Measurements from ENCODE around the gene GLMN. TPM values are rescaled to one million over a fixed set of nuclear protein-coding genes. Genes with fewer than 3 reads are reported as not detected.

GLMN gene
- total RNA-seq, result 10 to 100 TPM; 19.8 to 25.9 (median 19.9) TPM
- total RNA-seq (2013), result 28.8 TPM

GRCh38 chr1:92298573-92299476 lies at the start of gene GLMN, which contains the start of gene RPAP2:
GLMN (minus strand) TSS chr1:92298987; CDS start chr1:92297999, 988 bp downstream.
RPAP2 (plus strand) TSS chr1:92299059; CDS start chr1:92299074, 15 bp downstream.
- peak within 1 kb of the TSS; percentile 83 for H3K4me3 ChIP-seq (ENCODE audit: low read length)
- Mint-ChIP-seq H3K4me3 (peak within 1 kb of the TSS; percentile 96), H3K27ac (peak within 1 kb of the TSS; percentile 95 to 99), H3K9me3 (no peaks in the 10 kb centered on the region), H3K4me1 (peaks cover 31 to 37% of the 10 kb centered on the region in 2 donors), H3K27me3 (ENCODE audit: low read depth in 2 of 2) (no peaks in the 10 kb centered on the region), H3K36me3 (peaks cover 13% of the 10 kb centered on the region)
- H3K27ac ChIP-seq (ENCODE audit: low read length), result peak within 1 kb of the TSS; percentile 91
- peaks cover 29% of the 10 kb centered on the region for H3K36me3 ChIP-seq (ENCODE audit: control insufficient read depth, insufficient read depth, low read length)
- under 1% methylated on average over 76 of the region's 76 CpGs for WGBS (ENCODE audit: insufficient coverage)
- DNase-seq, result peak; percentile 77 to 88
- intact Hi-C loops (cut with micrococcal nuclease), result loop anchor here (2.0 to 10.0 kb wide), 4 partner anchors 18 to 1014 kb away; partner anchors contain the start of gene GFI1
- no peaks in the 10 kb centered on the region for H3K9me3 ChIP-seq (ENCODE audit: control insufficient read depth, insufficient read depth, low read length)
- no peaks in the 10 kb centered on the region for H3K27me3 ChIP-seq (ENCODE audit: control insufficient read depth, insufficient read depth, low read length)
- ATAC-seq, result peak; percentile 94 to 98 (median 96)
- TF ChIP-seq CTCF (IDR thresholded peaks at IDR 0.05), result no peak
- peaks cover 9% of the 10 kb centered on the region for H3K4me1 ChIP-seq (ENCODE audit: control insufficient read depth, insufficient read depth, low read length)

GRCh38 chr1:92346866-92347640 lies 48.3 kb upstream of the GLMN start:
- no peaks in the 10 kb centered on the region for H3K4me1 ChIP-seq (ENCODE audit: control insufficient read depth, insufficient read depth, low read length)
- no peak overlapping the region for H3K4me3 ChIP-seq (ENCODE audit: low read length)
- peaks cover 20% of the 10 kb centered on the region for H3K36me3 ChIP-seq (ENCODE audit: control insufficient read depth, insufficient read depth, low read length)
- no peaks in the 10 kb centered on the region for H3K27me3 ChIP-seq (ENCODE audit: control insufficient read depth, insufficient read depth, low read length)
- 40% methylated on average over 1 of the region's 1 CpG for WGBS (ENCODE audit: insufficient coverage)
- ATAC-seq (no peak), DNase-seq (no peak)
- no peaks in the 10 kb centered on the region for H3K27me3 Mint-ChIP-seq (ENCODE audit: low read depth in 2 of 2)
- H3K9me3 ChIP-seq (ENCODE audit: control insufficient read depth, insufficient read depth, low read length), result no peaks in the 10 kb centered on the region
- intact Hi-C loops (cut with micrococcal nuclease), result no loop called here
- no peak overlapping the region for H3K27ac Mint-ChIP-seq
- H3K9me3 Mint-ChIP-seq, result no peaks in the 10 kb centered on the region
- H3K27ac ChIP-seq (ENCODE audit: low read length), result no peak overlapping the region
- no peak overlapping the region for H3K4me3 Mint-ChIP-seq
- TF ChIP-seq CTCF (IDR thresholded peaks at IDR 0.05), result no peak
- H3K4me1 Mint-ChIP-seq, result no peaks in the 10 kb centered on the region
- peaks cover 10% of the 10 kb centered on the region for H3K36me3 Mint-ChIP-seq

GRCh38 chr1:92343061-92343460 lies 44.3 kb upstream of the GLMN start:
- Mint-ChIP-seq H3K9me3 (no peaks in the 10 kb centered on the region), H3K4me3 (no peak overlapping the region), H3K36me3 (peaks cover 12% of the 10 kb centered on the region), H3K27me3 (ENCODE audit: low read depth in 2 of 2) (no peaks in the 10 kb centered on the region), H3K4me1 (no peaks in the 10 kb centered on the region), H3K27ac (no peak overlapping the region)
- intact Hi-C loops (cut with micrococcal nuclease), result no loop called here
- no peak for DNase-seq
- H3K27me3 ChIP-seq (ENCODE audit: control insufficient read depth, insufficient read depth, low read length), result no peaks in the 10 kb centered on the region
- no peaks in the 10 kb centered on the region for H3K9me3 ChIP-seq (ENCODE audit: control insufficient read depth, insufficient read depth, low read length)
- H3K4me1 ChIP-seq (ENCODE audit: control insufficient read depth, insufficient read depth, low read length), result no peaks in the 10 kb centered on the region
- ATAC-seq, result no peak
- WGBS (ENCODE audit: insufficient coverage), result 93% methylated on average over 3 of the region's 3 CpGs
- H3K36me3 ChIP-seq (ENCODE audit: control insufficient read depth, insufficient read depth, low read length), result peaks cover 23% of the 10 kb centered on the region
- H3K4me3 ChIP-seq (ENCODE audit: low read length), result no peak overlapping the region
- no peak overlapping the region for H3K27ac ChIP-seq (ENCODE audit: low read length)
- no peak for TF ChIP-seq CTCF (IDR thresholded peaks at IDR 0.05)

Measured in natural killer cell (primary cell).